Measurements from ENCODE around the gene NKAIN2.
"Not testable (repeated sequence)": the region's sequence is repeated elsewhere in the genome, so short reads cannot be mapped to it uniquely, and the experiment has no call there.

Gene NKAIN2

DNA sequence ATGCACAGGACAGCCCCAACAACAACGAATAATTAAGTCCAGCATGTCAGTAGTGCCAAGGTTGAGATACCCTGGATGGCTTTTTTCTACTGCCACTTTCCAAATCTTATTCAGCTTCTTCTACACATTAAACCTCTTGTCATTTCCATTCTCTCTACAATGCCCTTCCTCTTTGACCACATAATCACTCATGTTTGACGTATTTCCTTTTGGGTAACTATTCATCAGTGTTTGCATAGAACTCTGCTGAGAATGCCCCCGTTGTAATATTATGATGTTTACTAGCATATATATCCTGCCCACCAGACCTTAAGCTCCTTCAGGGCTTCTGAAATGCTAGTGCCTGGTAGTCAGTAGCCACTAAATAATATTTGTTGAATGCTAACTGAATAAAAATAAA lies 643.3 kb downstream of the NKAIN2 start:
- no peaks in the 10 kb centered on the region for H3K9me3 ChIP-seq
- H3K36me3 ChIP-seq, result no peaks in the 10 kb centered on the region
- no peaks in the 10 kb centered on the region for H3K4me1 ChIP-seq (ENCODE audit: control insufficient read depth in 1 of 2, insufficient read depth in 1 of 2, low read depth in 1 of 2, low read length in 1 of 2)
- no peaks in the 10 kb centered on the region for H3K27me3 ChIP-seq
- TF ChIP-seq, protein P1, sequence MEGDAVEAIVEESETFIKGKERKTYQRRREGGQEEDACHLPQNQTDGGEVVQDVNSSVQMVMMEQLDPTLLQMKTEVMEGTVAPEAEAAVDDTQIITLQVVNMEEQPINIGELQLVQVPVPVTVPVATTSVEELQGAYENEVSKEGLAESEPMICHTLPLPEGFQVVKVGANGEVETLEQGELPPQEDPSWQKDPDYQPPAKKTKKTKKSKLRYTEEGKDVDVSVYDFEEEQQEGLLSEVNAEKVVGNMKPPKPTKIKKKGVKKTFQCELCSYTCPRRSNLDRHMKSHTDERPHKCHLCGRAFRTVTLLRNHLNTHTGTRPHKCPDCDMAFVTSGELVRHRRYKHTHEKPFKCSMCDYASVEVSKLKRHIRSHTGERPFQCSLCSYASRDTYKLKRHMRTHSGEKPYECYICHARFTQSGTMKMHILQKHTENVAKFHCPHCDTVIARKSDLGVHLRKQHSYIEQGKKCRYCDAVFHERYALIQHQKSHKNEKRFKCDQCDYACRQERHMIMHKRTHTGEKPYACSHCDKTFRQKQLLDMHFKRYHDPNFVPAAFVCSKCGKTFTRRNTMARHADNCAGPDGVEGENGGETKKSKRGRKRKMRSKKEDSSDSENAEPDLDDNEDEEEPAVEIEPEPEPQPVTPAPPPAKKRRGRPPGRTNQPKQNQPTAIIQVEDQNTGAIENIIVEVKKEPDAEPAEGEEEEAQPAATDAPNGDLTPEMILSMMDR (IDR thresholded peaks at IDR 0.05), result no peak
- H3K27ac ChIP-seq, result no peak overlapping the region
- H3K4me3 ChIP-seq (ENCODE audit: low read depth in 1 of 2, low read length in 1 of 2), result no peak overlapping the region

GRCh38 chr6:124459268-124459667 lies 655.6 kb downstream of the NKAIN2 start:
- TF ChIP-seq, protein P1 (IDR thresholded peaks at IDR 0.05), result no peak
- H3K4me3 ChIP-seq (ENCODE audit: low read depth in 1 of 2, low read length in 1 of 2), result no peak overlapping the region

GRCh38 chr6:124462750-124463149 lies 659.1 kb downstream of the NKAIN2 start:
- Histone ChIP-seq H3K9me3 (no peaks in the 10 kb centered on the region), H3K27me3 (no peaks in the 10 kb centered on the region), H3K4me3 (ENCODE audit: low read depth in 1 of 2, low read length in 1 of 2) (no peak overlapping the region)

More at GRCh38 chr6:124459268-124459667, 655.6 kb downstream of the NKAIN2 start:
- Histone ChIP-seq H3K4me1 (ENCODE audit: control insufficient read depth in 1 of 2, insufficient read depth in 1 of 2, low read depth in 1 of 2, low read length in 1 of 2) (no peaks in the 10 kb centered on the region), H3K27me3 (no peaks in the 10 kb centered on the region), H3K27ac (no peak overlapping the region), H3K9me3 (no peaks in the 10 kb centered on the region), H3K36me3 (no peaks in the 10 kb centered on the region)

GRCh38 chr6:124463271-124463670 lies 659.6 kb downstream of the NKAIN2 start:
- H3K4me1 ChIP-seq (ENCODE audit: control insufficient read depth in 1 of 2, insufficient read depth in 1 of 2, low read depth in 1 of 2, low read length in 1 of 2), result no peaks in the 10 kb centered on the region
- H3K36me3 ChIP-seq, result no peaks in the 10 kb centered on the region
- H3K27ac ChIP-seq, result no peak overlapping the region
- H3K4me3 ChIP-seq (ENCODE audit: low read depth in 1 of 2, low read length in 1 of 2), result no peak overlapping the region
- H3K9me3 ChIP-seq, result no peaks in the 10 kb centered on the region
- TF ChIP-seq, protein P1 (IDR thresholded peaks at IDR 0.05), result no peak
- no peaks in the 10 kb centered on the region for H3K27me3 ChIP-seq

More at GRCh38 chr6:124462750-124463149, 659.1 kb downstream of the NKAIN2 start:
- no peak overlapping the region for H3K27ac ChIP-seq
- TF ChIP-seq, protein P1 (IDR thresholded peaks at IDR 0.05), result no peak
- no peaks in the 10 kb centered on the region for H3K36me3 ChIP-seq
- H3K4me1 ChIP-seq (ENCODE audit: control insufficient read depth in 1 of 2, insufficient read depth in 1 of 2, low read depth in 1 of 2, low read length in 1 of 2), result no peaks in the 10 kb centered on the region

GRCh38 chr6:124464600-124464999 lies 660.9 kb downstream of the NKAIN2 start:
- H3K36me3 ChIP-seq; H3K9me3 ChIP-seq; H3K4me1 ChIP-seq (ENCODE audit: control insufficient read depth in 1 of 2, insufficient read depth in 1 of 2, low read depth in 1 of 2, low read length in 1 of 2); H3K27me3 ChIP-seq; H3K4me3 ChIP-seq (ENCODE audit: low read depth in 1 of 2, low read length in 1 of 2); H3K27ac ChIP-seq: not testable (repeated sequence)

- TF ChIP-seq, protein P1 (IDR thresholded peaks at IDR 0.05), result no peak
- Histone ChIP-seq H3K27ac (no peak overlapping the region), H3K27me3 (no peaks in the 10 kb centered on the region), H3K36me3 (no peaks in the 10 kb centered on the region), H3K9me3 (no peaks in the 10 kb centered on the region), H3K4me1 (ENCODE audit: control insufficient read depth in 1 of 2, insufficient read depth in 1 of 2, low read depth in 1 of 2, low read length in 1 of 2) (no peaks in the 10 kb centered on the region), H3K4me3 (ENCODE audit: low read depth in 1 of 2, low read length in 1 of 2) (no peak overlapping the region)
Measured at GRCh38 chr6:124466949-124467348, 663.3 kb downstream of the NKAIN2 start.
